GM19238 (cell line): Measurements from ENCODE around the gene SMOC2.

Experiments
- DNase-seq: peaks from one replicate; pipeline ENCODE4 v3.0.0; 2011; ENCODE audit warnings: low spot score; ENCODE audit not compliant: insufficient read length

Gene SMOC2

GRCh38 chr6:168440520-168441433 is at the start of gene SMOC2:
TSS of gene SMOC2 (plus strand) at chr6:168441184. CDS start at chr6:168441371, 187 bp downstream.
- DNase-seq = no peak

GRCh38 chr6:168393126-168393870 is 47.7 kb upstream of the SMOC2 start:
- no peak for DNase-seq

- DNase-seq = no peak
These were observed 46.4 kb upstream of the SMOC2 start for GRCh38 chr6:168394606-168395005.

GRCh38 chr6:168395983-168396382 is 45.0 kb upstream of the SMOC2 start:
- DNase-seq = no peak

GRCh38 chr6:168396561-168396960 is 44.4 kb upstream of the SMOC2 start:
- DNase-seq = no peak

- no peak for DNase-seq
These were observed 44.0 kb upstream of the SMOC2 start for GRCh38 chr6:168397012-168397411.

- no peak for DNase-seq
These were observed 40.9 kb upstream of the SMOC2 start for GRCh38 chr6:168400037-168400436.

- DNase-seq = no peak
These were observed 37.5 kb upstream of the SMOC2 start for GRCh38 chr6:168403370-168404005.

- DNase-seq = no peak
These were observed 36.4 kb upstream of the SMOC2 start for GRCh38 chr6:168404560-168404959.

- DNase-seq = no peak
These were observed 33.1 kb upstream of the SMOC2 start for GRCh38 chr6:168407842-168408241.

GRCh38 chr6:168408504-168409136 is 32.4 kb upstream of the SMOC2 start:
- DNase-seq = no peak

GRCh38 chr6:168410035-168410434 is 30.9 kb upstream of the SMOC2 start:
- no peak for DNase-seq

GRCh38 chr6:168410554-168411011 is 30.4 kb upstream of the SMOC2 start:
- no peak for DNase-seq

- no peak for DNase-seq
These were observed 29.9 kb upstream of the SMOC2 start for GRCh38 chr6:168411130-168411529.

- no peak for DNase-seq
These were observed 29.2 kb upstream of the SMOC2 start for GRCh38 chr6:168411793-168412192.

GRCh38 chr6:168412456-168412855 is 28.5 kb upstream of the SMOC2 start:
- no peak for DNase-seq

GRCh38 chr6:168413018-168413720 is 27.8 kb upstream of the SMOC2 start:
- DNase-seq = no peak

- no peak for DNase-seq
These were observed 27.1 kb upstream of the SMOC2 start for GRCh38 chr6:168413856-168414255.

- no peak for DNase-seq
These were observed 26.5 kb upstream of the SMOC2 start for GRCh38 chr6:168414336-168415097.
